ENCODE results near the gene RPUSD4. TPM values are rescaled to one million over a fixed set of nuclear protein-coding genes. Genes with fewer than 3 reads are reported as not detected.

The RPUSD4 gene
- total RNA-seq, 1 experiment from 2014 or later: 19.0 TPM

DNA sequence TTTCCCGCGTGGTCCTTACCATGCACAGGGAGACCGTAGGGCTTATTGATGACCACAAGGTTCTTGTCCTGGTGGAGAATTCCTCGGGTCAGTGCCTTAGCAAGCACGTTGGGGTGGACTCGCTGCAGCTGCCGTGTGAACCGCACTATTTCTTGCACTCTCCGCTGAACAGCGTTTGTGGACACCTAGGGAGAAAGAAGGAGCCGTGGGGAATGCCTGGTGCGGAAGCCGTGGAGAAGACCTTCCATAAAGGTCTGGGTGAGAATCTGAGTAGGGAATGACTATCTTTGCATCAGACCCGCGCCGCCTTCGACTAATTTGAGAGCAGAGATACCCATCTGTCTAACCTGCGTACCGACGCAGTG is 597 bp downstream of the RPUSD4 start:
- CTCF ChIA-PET: no interaction called here

DNA sequence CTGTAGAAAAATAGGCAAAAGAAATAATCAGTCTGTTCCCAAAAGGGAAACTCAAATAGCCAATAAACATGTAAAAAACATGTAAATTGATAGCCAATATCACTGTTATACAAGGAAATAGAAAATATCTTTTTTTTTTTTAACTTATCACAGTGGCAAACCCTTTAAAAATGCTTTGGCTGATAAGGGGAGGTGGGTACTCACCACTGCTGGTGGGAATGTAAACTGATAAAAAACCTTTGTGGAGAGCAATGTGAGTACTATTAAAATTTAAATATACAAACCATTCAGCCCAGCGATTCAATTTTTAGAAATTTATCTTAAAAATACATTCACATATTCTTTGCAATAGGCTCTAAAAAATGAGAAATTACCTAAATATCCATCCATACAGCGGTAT is 3.6 kb downstream of the RPUSD4 start:
- intact Hi-C loops (cut with micrococcal nuclease; ENCODE audit: unreplicated experiment): no loop called here
- CTCF ChIA-PET: no interaction called here
- Mint-ChIP-seq H3K27ac (ENCODE audit: unreplicated experiment) (no peak overlapping the region), H3K27me3 (ENCODE audit: unreplicated experiment) (no peaks in the 10 kb centered on the region), H3K36me3 (ENCODE audit: insufficient read depth, unreplicated experiment) (peaks cover 39% of the 10 kb centered on the region), H3K9me3 (ENCODE audit: low read depth, unreplicated experiment) (no peaks in the 10 kb centered on the region), H3K4me1 (ENCODE audit: low read depth, unreplicated experiment) (peaks cover 11% of the 10 kb centered on the region), H3K4me3 (ENCODE audit: low read depth, unreplicated experiment) (no peak overlapping the region)
- no peak for DNase-seq
- TF ChIP-seq CTCF (IDR thresholded peaks at IDR 0.05; ENCODE audit: unreplicated experiment): no peak
- BruUV-seq (replicated peaks): no TSS peak

More for the DNA sequence above, 597 bp downstream of the RPUSD4 start:
- peaks cover 23% of the 10 kb centered on the region for H3K4me1 Mint-ChIP-seq (ENCODE audit: low read depth, unreplicated experiment)
- H3K27me3 Mint-ChIP-seq (ENCODE audit: unreplicated experiment): no peaks in the 10 kb centered on the region
- H3K4me3 Mint-ChIP-seq (ENCODE audit: low read depth, unreplicated experiment): peak overlapping the region; percentile 100
- no TSS peak for BruUV-seq (replicated peaks)
- H3K36me3 Mint-ChIP-seq (ENCODE audit: insufficient read depth, unreplicated experiment): peaks cover 38% of the 10 kb centered on the region
- intact Hi-C loops (cut with micrococcal nuclease; ENCODE audit: unreplicated experiment): no loop called here
- H3K27ac Mint-ChIP-seq (ENCODE audit: unreplicated experiment): peak overlapping the region; percentile 97
- DNase-seq: no peak
- no peak for TF ChIP-seq CTCF (IDR thresholded peaks at IDR 0.05; ENCODE audit: unreplicated experiment)
- H3K9me3 Mint-ChIP-seq (ENCODE audit: low read depth, unreplicated experiment): no peaks in the 10 kb centered on the region

- Mint-ChIP-seq H3K4me1 (ENCODE audit: low read depth, unreplicated experiment) (no peaks in the 10 kb centered on the region), H3K36me3 (ENCODE audit: insufficient read depth, unreplicated experiment) (peaks cover 24% of the 10 kb centered on the region), H3K27me3 (ENCODE audit: unreplicated experiment) (no peaks in the 10 kb centered on the region), H3K27ac (ENCODE audit: unreplicated experiment) (no peak overlapping the region), H3K9me3 (ENCODE audit: low read depth, unreplicated experiment) (no peaks in the 10 kb centered on the region), H3K4me3 (ENCODE audit: low read depth, unreplicated experiment) (no peak overlapping the region)
- intact Hi-C loops (cut with micrococcal nuclease; ENCODE audit: unreplicated experiment): no loop called here
- no peak for DNase-seq
- TF ChIP-seq CTCF (IDR thresholded peaks at IDR 0.05; ENCODE audit: unreplicated experiment): no peak
- CTCF ChIA-PET: no interaction called here
- BruUV-seq (replicated peaks): no TSS peak
These were observed 6.1 kb downstream of the RPUSD4 start for GRCh38 chr11:126205359-126205758.

DNA sequence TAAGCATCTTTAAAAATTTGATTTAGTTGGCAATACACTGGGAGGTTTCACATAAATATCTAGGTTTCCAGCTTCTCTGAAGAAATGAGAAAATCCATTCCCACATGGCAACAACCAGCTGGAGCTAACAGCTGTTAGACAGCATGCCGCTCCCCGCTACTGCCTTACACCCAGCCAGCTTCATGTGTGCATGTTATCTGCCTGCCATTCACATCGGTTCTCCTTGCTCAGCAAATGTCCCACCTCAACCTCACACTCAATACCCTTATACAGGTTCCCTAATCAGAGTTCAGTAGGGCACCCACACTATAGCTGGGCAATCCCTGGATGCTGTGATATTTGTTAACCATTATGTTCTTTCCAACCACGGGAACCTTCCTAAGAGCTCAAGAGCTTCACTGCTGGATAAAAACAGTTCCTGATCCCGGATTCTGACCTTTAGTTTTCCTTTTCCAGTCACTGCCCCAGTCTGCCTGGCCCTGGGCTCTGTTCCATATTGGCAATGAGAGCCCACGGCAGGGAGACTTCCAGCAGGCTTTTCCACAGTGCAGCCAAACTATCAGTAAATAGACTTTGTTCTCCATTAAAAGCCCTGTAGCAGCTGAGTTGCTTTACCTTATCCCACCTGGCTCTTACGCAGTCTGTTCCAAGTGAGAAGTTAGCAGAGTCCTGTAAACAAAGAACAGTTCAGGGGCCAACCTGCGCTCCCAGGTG is 8.6 kb downstream of the RPUSD4 start:
- H3K27ac Mint-ChIP-seq (ENCODE audit: unreplicated experiment): no peak overlapping the region

More for the DNA sequence above, 8.6 kb downstream of the RPUSD4 start:
- BruUV-seq (replicated peaks): no TSS peak
- no peaks in the 10 kb centered on the region for H3K4me1 Mint-ChIP-seq (ENCODE audit: low read depth, unreplicated experiment)
- H3K27me3 Mint-ChIP-seq (ENCODE audit: unreplicated experiment): no peaks in the 10 kb centered on the region
- peaks cover 22% of the 10 kb centered on the region for H3K36me3 Mint-ChIP-seq (ENCODE audit: insufficient read depth, unreplicated experiment)
- no peak for TF ChIP-seq CTCF (IDR thresholded peaks at IDR 0.05; ENCODE audit: unreplicated experiment)
- DNase-seq: no peak
- CTCF ChIA-PET: no interaction called here
- no peak overlapping the region for H3K4me3 Mint-ChIP-seq (ENCODE audit: low read depth, unreplicated experiment)
- intact Hi-C loops (cut with micrococcal nuclease; ENCODE audit: unreplicated experiment): no loop called here
- peaks cover 6% of the 10 kb centered on the region for H3K9me3 Mint-ChIP-seq (ENCODE audit: low read depth, unreplicated experiment)
